GM18858 (cell line): Measurements from ENCODE around the gene CEACAM7.
"Not testable (repeated sequence)": the region's sequence is repeated elsewhere in the genome, so short reads cannot be mapped to it uniquely, and the experiment has no call there.

Source experiments
- ATAC-seq: cut with Tn5 transposase; IDR thresholded peaks from one replicate; pipeline ENCODE4 v1.9.1; 2021; ENCODE audit not compliant: unreplicated experiment

CEACAM7 gene

DNA sequence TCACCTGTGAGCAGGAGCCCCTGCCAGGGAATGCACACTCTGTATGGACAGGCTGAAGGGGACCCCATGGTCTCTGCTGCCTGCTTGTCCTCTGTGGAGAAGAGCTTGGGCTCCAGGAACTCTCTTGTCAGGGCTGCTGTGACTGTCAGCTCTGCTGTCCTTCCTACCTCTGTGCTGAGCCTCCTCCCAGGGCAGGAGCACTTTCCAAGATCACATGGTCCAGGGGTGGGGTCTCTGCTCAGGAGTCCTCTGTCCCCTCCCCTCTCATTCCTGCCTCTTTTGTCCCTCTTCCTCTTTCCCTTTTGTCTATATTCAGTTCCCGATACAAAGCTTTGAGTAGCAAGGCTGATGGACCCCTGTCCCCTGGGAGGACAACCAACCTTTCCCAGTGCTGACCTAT is at the start of gene CEACAM7:
TSS of gene CEACAM7 (minus strand) at position 173 of the 400 bp plus-strand sequence. CDS start at position 68, 105 bp downstream.
- ATAC-seq, result no peak

DNA sequence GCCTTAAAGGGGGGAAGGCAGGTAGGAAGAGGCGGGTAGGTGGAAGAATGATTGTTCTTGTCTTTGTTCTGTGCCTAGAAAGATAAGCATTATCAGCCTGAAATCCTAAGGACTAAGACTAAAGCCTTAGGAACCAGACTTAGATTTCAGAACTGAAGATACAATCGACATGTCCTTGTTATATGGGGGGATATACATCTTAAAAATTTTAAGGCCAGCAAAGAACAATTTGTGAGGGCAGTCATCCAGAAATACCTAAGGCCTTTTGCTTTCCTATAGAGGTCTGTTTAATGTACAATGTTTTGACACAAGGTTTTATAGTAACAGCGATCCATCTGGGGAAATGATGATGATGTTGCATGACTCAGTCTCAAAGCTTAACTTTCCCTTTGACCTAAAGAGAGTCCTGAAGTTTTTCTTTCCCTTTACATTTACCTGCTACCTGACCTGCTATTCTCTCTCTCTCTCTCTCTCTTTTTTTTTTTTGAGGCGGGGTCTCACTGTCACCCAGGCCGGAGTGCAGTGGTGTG is 47.1 kb upstream of the CEACAM7 start:
- no peak for ATAC-seq

DNA sequence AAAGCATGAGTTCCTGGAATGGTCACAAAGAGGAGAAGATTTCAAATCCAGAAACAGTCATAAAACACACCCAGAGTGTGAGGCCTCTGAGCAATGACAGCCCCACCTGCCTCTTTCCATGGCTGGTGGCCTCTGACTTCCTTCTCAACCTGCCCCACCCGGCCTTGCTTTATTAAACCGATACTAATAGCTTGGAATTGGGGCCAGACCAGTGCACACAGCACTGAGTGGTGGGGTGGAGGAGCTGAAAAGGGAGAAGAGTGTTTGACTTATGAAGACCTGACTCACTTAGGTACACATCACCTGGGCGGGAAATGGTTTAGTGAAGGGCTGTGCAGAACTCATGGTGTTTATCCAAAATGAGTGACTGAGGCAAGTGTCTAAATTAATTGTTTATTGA is 46.5 kb upstream of the CEACAM7 start:
- ATAC-seq, result no peak

DNA sequence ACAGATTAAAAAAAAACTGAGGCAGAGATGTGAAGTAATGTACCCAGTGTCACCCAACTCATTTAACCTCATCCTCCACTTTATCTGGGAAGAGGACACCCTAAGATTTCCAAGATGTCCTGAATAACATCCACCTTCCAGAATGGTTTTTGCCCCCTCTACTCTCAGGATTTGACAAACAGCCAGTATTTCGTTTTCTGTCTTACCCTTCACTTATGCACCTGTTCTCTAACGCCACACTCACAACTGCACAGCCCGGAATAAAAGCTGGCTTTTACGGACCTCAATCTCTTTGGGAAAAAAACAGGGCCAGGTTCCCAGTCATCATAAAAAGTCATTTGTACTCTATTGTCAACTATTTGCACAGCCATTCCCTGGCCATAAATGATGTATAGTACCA is 46.1 kb upstream of the CEACAM7 start:
- ATAC-seq, result no peak

DNA sequence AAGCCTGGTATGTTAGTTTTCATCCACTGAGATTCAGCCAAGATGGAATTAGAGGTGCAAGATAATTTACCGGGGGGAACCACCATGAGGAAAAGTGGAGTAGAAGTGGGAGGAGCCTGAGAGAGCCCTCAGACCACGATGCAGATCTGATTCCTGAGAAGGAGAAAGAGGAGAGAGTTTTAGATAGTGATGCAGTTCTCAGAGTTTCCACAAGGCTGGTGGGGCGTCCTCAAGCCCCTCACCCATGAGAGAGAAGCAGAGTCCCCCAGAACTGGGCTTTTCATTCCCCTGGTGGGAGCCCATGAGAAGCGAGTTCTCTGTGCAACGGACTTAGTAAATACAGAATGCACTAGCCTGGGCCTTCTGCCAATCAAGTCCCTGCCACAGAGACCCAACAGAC is 38.4 kb upstream of the CEACAM7 start:
- no peak for ATAC-seq

DNA sequence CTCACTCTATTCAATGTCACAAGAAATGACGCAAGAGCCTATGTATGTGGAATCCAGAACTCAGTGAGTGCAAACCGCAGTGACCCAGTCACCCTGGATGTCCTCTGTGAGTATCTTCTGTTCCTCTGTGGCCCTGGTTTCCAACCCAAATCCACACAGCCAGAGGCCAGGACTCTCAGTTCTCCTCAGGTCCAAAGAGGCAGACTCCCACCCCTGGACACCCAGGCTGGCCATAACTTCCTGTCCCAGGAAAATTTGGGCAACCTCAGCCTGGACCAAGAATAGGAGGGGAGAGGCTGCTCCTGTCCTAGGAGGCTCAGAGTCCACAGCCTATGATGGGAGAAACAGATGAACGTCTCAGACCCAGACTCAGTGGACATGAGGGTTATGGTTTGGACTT is 32.0 kb upstream of the CEACAM7 start:
- no peak for ATAC-seq

DNA sequence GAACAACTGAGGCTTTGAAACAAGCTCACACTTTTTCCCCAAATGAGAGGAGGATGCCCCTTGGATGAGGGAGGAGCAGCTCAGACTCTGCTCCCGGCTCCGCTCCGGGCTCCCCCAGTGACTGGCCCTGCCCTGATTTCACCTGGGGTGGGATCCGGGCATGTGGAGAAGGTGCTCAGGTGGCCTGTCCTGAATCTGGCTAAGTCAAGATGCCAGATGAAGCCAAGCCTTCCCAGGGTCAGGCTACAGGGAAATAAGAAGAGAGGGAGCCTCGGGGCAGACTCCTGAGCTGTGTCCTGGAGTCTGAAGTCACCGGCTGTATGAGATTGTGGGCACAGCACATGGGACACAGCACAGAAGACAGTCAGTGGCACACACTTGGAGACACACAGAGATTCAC is 30.7 kb upstream of the CEACAM7 start:
- ATAC-seq, result no peak

DNA sequence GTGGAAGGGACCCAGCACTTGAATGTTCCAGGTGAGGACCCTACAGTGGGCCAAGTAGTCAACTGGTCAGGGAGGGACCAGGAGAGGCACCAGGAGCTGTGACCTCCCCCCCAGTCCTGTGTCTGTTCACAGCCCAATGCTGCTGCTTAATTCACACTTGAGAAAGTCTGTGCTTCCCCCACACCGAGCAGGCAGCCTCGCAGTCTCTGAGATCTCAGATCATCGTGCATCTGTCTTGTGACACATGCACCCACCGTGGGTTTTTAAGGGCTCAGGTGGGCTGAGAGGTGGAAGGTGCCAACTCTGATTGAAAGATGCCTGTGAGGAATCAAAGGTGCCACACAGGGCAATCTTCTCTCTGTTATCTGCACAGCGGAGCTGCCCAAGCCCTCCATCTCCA is 26.5 kb upstream of the CEACAM7 start:
- ATAC-seq, result no peak

DNA sequence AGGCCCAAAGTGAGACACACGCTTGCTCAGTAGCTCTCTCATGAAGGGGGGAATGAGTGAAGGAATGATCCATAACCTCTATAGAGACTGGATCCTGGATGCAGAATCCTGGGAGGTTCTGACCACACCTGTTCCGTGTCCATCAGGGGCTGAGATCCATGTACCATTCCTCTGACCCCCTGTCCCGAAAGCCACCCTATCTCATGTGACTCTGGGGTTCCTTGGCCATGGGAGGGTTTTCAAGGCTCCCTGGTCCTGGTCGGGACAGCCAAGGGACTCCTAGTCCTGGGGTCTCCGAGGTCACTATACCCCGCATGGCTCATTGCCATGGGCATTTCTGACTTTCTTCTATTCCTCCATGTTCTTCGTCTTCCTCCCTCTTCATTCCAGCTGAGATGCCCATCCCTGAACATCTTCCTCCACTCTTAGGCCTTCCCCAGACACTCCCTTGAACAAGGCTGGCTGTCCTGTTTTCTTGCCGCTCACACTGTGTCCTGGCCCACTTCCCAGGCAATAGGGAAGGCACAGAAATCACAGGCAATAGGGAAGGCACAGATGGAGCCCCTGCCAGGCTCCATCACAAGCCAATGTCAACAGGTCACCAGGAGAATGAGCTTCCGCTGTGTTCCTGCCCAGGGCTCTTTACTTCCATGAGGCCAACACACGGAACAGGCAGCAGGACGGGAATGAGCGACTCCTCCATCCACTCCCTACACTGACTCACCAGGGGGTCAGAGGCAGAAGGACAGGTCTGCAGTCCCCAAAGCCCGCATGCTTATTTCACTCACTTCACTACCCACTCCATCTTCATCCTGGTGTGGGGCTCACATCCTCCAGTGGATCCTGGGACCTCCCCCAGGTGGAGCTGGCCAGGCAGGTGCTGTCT is 23.5 kb upstream of the CEACAM7 start:
- no peak for ATAC-seq

DNA sequence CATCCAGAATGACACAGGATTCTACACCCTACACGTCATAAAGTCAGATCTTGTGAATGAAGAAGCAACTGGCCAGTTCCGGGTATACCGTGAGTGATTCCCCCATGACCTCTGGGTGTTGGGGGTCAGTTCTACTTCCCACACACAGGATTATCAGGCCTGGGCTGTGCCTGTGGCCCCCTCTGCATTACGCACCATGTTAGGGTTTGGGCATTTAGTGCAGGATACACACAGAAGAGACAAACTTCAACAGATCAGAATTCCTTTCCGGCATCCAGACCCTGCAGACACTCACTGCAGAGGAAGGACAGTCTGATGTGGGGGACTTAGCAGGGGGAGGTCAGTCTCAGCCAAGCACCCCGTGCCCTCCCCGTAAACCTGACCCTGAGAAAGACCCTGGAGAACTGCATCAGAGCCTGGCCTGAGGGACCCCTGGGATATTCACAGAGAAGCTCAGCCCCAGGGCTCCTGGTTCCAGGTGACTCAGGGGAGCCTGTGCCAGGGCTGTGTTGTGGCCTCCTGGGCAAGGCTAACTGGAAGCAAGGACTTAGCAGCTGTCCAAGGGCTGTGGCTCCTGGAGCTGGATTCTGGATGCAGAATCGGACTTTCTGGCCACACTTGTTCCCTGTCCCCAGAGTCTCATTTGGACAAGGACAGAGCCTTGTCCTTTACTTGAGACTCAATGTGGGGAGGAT is 22.0 kb upstream of the CEACAM7 start:
- ATAC-seq, result no peak

DNA sequence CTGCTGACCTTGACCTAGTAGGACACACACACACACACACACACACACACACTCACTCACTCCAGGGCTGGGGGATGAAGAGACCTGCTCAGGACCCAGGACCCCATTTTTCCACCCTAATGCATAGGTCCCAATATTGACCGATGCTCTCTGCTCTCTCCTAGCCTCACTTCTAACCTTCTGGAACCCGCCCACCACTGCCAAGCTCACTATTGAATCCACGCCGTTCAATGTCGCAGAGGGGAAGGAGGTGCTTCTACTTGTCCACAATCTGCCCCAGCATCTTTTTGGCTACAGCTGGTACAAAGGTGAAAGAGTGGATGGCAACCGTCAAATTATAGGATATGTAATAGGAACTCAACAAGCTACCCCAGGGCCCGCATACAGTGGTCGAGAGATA is 21.4 kb upstream of the CEACAM7 start:
- ATAC-seq, result not testable (repeated sequence)

DNA sequence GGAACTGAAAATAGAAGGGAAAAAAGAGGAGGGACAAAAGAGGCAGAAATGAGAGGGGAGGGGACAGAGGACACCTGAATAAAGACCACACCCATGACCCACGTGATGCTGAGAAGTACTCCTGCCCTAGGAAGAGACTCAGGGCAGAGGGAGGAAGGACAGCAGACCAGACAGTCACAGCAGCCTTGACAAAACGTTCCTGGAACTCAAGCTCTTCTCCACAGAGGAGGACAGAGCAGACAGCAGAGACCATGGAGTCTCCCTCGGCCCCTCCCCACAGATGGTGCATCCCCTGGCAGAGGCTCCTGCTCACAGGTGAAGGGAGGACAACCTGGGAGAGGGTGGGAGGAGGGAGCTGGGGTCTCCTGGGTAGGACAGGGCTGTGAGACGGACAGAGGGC is 20.4 kb upstream of the CEACAM7 start, which contains the start of gene CEACAM5:
TSS of gene CEACAM5 (plus strand) at position 146 of the 400 bp plus-strand sequence. CDS start at position 252, 106 bp downstream.
- ATAC-seq, result no peak

DNA sequence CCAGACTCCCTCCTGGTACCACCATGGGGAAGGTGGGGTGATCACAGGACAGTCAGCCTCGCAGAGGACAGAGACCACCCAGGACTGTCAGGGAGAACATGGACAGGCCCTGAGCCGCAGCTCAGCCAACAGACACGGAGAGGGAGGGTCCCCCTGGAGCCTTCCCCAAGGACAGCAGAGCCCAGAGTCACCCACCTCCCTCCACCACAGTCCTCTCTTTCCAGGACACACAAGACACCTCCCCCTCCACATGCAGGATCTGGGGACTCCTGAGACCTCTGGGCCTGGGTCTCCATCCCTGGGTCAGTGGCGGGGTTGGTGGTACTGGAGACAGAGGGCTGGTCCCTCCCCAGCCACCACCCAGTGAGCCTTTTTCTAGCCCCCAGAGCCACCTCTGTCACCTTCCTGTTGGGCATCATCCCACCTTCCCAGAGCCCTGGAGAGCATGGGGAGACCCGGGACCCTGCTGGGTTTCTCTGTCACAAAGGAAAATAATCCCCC is 19.9 kb upstream of the CEACAM7 start:
- ATAC-seq, result no peak

DNA sequence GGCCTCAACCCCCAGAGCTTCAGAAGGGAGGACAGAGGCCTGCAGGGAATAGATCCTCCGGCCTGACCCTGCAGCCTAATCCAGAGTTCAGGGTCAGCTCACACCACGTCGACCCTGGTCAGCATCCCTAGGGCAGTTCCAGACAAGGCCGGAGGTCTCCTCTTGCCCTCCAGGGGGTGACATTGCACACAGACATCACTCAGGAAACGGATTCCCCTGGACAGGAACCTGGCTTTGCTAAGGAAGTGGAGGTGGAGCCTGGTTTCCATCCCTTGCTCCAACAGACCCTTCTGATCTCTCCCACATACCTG is 19.4 kb upstream of the CEACAM7 start:
- ATAC-seq, result no peak

DNA sequence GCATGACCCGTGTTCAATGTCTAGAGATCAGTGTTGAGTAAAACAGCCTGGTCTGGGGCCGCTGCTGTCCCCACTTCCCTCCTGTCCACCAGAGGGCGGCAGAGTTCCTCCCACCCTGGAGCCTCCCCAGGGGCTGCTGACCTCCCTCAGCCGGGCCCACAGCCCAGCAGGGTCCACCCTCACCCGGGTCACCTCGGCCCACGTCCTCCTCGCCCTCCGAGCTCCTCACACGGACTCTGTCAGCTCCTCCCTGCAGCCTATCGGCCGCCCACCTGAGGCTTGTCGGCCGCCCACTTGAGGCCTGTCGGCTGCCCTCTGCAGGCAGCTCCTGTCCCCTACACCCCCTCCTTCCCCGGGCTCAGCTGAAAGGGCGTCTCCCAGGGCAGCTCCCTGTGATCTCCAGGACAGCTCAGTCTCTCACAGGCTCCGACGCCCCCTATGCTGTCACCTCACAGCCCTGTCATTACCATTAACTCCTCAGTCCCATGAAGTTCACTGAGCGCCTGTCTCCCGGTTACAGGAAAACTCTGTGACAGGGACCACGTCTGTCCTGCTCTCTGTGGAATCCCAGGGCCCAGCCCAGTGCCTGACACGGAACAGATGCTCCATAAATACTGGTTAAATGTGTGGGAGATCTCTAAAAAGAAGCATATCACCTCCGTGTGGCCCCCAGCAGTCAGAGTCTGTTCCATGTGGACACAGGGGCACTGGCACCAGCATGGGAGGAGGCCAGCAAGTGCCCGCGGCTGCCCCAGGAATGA is 18.9 kb upstream of the CEACAM7 start:
- ATAC-seq, result no peak

DNA sequence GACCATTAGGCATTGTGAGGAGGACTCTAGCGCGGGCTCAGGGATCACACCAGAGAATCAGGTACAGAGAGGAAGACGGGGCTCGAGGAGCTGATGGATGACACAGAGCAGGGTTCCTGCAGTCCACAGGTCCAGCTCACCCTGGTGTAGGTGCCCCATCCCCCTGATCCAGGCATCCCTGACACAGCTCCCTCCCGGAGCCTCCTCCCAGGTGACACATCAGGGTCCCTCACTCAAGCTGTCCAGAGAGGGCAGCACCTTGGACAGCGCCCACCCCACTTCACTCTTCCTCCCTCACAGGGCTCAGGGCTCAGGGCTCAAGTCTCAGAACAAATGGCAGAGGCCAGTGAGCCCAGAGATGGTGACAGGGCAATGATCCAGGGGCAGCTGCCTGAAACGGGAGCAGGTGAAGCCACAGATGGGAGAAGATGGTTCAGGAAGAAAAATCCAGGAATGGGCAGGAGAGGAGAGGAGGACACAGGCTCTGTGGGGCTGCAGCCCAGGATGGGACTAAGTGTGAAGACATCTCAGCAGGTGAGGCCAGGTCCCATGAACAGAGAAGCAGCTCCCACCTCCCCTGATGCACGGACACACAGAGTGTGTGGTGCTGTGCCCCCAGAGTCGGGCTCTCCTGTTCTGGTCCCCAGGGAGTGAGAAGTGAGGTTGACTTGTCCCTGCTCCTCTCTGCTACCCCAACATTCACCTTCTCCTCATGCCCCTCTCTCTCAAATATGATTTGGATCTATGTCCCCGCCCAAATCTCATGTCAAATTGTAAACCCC is 17.5 kb upstream of the CEACAM7 start:
- no peak for ATAC-seq

DNA sequence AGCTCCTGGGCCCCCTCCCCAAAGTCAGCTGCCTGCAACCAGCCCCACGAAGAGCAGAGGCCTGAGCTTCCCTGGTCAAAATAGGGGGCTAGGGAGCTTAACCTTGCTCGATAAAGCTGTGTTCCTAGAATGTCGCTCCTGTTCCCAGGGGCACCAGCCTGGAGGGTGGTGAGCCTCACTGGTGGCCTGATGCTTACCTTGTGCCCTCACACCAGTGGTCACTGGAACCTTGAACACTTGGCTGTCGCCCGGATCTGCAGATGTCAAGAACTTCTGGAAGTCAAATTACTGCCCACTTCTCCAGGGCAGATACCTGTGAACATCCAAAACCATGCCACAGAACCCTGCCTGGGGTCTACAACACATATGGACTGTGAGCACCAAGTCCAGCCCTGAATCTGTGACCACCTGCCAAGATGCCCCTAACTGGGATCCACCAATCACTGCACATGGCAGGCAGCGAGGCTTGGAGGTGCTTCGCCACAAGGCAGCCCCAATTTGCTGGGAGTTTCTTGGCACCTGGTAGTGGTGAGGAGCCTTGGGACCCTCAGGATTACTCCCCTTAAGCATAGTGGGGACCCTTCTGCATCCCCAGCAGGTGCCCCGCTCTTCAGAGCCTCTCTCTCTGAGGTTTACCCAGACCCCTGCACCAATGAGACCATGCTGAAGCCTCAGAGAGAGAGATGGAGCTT is 15.7 kb upstream of the CEACAM7 start:
- no peak for ATAC-seq

DNA sequence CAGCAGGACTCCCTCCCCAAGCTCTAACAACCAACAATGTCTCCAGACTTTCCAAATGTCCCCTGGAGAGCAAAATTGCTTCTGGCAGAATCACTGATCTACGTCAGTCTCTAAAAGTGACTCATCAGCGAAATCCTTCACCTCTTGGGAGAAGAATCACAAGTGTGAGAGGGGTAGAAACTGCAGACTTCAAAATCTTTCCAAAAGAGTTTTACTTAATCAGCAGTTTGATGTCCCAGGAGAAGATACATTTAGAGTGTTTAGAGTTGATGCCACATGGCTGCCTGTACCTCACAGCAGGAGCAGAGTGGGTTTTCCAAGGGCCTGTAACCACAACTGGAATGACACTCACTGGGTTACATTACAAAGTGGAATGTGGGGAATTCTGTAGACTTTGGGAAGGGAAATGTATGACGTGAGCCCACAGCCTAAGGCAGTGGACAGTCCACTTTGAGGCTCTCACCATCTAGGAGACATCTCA is 14.1 kb upstream of the CEACAM7 start:
- ATAC-seq, result no peak

DNA sequence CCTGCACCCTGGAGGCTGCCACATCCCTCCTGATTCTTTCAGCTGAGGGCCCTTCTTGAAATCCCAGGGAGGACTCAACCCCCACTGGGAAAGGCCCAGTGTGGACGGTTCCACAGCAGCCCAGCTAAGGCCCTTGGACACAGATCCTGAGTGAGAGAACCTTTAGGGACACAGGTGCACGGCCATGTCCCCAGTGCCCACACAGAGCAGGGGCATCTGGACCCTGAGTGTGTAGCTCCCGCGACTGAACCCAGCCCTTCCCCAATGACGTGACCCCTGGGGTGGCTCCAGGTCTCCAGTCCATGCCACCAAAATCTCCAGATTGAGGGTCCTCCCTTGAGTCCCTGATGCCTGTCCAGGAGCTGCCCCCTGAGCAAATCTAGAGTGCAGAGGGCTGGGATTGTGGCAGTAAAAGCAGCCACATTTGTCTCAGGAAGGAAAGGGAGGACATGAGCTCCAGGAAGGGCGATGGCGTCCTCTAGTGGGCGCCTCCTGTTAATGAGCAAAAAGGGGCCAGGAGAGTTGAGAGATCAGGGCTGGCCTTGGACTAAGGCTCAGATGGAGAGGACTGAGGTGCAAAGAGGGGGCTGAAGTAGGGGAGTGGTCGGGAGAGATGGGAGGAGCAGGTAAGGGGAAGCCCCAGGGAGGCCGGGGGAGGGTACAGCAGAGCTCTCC is 13.5 kb upstream of the CEACAM7 start:
- ATAC-seq, result no peak
